Stimulated activated naive CD4-positive, alpha-beta T cell treated with Interleukin-2 at 50 U/mL for 16 hours (primary cell): Measurements from ENCODE around the gene SNUPN.

Experiments
- DNase-seq: peaks from one replicate; lab custom pipeline; 2025; lab: John Stamatoyannopoulos, UW

Gene SNUPN

GRCh38 chr15:75654201-75654907 lies 28.8 kb upstream of the SNUPN start:
- no peak for DNase-seq

DNA sequence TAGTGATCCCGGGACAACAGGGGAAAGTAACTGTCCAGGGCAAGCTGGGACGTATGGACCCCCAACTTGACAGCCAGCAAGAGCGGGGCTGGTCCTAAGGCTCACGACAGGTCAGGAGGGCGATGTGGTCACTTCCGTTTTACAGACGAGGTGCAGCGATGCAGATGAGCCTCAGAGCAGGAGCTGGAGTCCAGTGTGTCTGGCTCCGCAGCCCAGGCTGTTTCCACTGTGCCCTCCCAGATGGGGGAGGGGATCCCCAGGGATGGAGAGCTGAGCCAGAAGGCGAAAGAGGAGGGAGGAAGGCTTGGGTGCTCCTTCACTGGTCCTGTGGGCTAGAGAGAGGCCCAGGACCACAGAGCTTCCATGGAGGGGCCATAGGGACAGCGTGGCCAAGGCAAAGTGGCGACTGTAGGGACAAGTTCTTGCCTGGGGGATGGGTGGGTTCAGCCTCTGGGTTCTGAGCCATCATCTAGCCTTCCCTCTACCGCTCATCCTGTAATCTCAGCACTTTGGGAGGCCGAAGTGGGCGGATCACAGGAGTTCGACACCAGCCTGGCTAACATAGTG lies 27.9 kb upstream of the SNUPN start:
- no peak for DNase-seq

- no peak for DNase-seq
Measured at GRCh38 chr15:75651810-75652543, 26.5 kb upstream of the SNUPN start.

DNA sequence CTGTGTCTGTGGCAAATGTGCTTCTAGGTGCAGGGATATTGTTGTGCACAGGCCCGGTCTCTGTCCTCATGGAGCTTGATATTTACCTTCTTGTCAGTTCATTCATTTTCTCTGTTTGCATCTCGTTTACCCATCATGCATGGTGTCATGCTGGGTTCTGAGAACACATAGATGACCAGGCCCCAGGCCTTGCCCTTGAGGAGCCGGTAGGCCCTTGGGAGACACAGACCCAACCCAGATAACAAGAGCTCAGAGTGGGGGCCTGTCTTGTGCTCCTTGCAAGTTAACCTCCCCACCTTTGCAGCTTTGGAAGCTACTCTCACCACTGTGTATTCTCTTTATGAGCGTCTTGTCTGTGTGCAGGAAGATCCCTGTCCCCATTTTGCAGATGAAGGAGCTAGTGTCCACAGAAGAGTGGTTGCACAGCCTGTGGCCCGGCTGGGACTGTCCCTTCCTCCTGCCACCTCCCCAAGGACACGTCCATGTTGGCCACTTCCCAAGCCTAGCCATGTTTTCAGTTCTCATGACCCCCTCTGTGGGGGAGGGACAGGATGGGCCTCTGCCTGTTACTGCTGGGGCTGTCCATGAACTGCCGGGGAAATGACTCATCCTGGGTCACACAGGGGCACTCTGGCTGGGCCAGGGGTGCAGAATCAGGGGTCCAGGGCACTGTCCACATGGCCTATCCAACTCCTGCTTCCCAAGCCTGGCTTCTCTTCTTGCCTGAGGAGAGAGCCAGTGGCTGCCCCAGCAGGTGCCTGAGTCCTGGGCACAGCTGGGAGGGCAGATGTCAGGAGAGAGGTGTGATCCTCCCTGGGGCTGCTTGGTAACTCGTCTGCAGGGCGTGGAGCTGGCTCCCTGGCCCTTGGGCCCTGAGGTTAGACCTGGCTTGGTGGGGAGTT lies 25.6 kb upstream of the SNUPN start:
- no peak for DNase-seq

GRCh38 chr15:75649848-75650247 lies 24.3 kb upstream of the SNUPN start:
- no peak for DNase-seq

GRCh38 chr15:75649045-75649761 lies 23.7 kb upstream of the SNUPN start:
- no peak for DNase-seq

- peak; percentile 5 for DNase-seq
Measured at GRCh38 chr15:75648156-75649000, 22.9 kb upstream of the SNUPN start.

DNA sequence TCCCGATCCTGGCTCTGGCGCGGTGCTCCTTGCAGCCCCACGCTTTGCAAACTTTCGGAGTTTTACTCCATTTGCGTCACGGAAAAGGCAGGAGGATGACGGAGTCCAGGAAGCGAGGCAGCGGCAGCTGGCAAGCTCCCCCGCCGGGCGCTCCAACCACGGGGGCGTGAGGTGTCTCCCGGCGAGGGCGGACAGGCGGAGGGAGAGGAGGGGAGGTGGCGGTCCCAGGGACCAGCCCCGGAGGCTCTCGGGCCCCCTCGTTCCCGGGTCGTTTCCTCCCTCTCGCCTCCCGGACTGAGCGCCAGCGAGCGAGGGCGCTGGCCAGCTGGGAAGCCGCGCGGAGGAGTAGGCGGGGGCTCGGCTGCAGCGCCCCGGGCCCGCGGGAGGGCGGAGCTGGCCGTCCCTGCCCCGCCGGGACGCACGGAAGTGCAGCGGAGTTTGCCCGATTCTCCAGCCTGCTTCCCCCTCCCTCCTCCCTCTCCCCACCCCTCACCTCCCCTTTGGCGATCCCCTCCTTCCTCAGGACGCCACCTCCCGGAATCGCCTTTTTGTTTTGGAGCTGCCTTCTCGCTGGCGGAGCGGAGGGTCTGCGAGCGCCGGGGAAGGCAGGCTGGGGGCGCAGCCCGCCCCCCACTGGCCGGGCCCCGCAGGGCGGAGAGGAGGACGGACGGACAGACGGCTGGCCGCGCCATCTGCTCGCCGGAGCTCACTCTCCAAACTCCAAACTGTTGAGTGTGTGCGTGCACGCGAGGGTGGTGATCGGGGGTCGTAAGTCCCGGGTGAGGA lies 22.0 kb upstream of the SNUPN start, which contains the start of gene SNX33:
Gene SNX33 (plus strand): TSS at position 543 of the 786 bp plus-strand sequence. CDS start 1,191 bp downstream, outside the sequence.
- DNase-seq, result peak; percentile 56

DNA sequence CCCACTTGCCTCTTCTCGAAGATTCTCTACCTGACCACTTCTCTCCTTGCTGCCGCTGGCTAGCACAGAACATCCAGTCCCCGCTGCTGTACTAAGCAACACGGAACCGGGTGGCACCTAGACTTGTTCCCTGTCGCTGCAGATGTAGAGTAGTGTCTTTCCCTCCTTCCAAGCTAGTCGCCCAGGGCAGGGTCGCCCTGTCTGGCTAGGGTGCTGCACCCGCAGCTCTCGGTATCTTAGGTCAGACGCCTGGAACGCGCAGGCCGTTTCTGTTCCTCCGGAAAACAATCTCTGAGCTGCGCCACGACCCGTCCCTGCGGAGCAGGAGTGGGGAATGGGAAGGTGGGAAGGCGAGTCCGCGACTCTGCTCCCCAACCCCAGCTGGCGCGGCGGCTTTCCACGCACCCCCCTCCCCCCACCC lies 21.4 kb upstream of the SNUPN start:
- DNase-seq, result no peak

- DNase-seq, result no peak
Measured at GRCh38 chr15:75646112-75646943, 20.8 kb upstream of the SNUPN start.

- DNase-seq, result no peak
Measured at GRCh38 chr15:75644376-75644775, 18.9 kb upstream of the SNUPN start.

GRCh38 chr15:75641603-75642002 lies 16.1 kb upstream of the SNUPN start:
- no peak for DNase-seq

DNA sequence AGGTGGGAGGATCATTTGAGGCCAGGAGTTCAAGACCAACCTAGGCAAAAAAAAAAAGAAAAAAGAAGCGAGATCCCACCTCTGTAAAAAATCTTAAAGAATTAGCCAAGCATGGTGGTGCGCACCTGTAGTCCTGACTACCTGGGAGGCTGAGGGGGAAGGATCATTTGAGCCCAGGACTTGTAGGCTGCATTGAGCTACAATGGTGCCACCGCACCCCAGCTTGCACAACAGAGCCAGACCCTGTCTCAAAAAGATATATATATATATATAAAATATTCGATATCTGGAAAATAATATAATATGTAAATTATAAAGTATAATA lies 15.6 kb upstream of the SNUPN start:
- DNase-seq, result no peak

DNA sequence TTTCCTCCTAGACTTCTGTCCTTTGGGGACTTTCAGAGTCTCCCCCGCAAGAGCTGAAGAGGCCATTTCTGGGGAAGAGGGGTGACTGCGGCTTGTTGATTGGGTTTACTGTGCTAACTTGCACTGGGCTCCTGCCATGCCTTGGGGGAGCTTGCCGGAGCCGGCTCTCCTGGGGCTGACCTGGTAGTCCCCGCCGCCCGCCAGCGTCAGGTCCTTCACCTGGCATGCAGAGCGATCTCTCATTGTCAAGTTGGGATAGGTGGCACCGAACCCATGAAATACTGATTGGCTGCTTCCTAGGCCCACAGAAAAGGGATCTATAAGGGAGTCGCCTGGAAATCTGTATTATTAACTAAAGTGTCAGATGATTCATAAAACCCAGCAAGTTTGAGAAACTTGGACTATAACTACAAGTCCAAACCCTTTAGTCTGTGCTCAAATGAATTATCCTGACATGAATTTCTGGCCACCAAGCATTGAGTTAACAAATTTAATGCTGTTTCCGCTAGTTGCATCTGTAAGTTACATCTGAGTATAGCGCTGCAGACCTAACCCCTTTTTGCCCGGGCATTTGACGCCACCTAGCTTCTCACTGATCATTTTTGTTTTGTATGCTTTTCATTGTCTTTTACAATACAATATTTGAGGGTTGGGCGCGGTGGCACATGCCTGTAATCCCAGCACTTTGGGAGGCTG lies 15.1 kb upstream of the SNUPN start:
- peak; percentile 50 for DNase-seq

DNA sequence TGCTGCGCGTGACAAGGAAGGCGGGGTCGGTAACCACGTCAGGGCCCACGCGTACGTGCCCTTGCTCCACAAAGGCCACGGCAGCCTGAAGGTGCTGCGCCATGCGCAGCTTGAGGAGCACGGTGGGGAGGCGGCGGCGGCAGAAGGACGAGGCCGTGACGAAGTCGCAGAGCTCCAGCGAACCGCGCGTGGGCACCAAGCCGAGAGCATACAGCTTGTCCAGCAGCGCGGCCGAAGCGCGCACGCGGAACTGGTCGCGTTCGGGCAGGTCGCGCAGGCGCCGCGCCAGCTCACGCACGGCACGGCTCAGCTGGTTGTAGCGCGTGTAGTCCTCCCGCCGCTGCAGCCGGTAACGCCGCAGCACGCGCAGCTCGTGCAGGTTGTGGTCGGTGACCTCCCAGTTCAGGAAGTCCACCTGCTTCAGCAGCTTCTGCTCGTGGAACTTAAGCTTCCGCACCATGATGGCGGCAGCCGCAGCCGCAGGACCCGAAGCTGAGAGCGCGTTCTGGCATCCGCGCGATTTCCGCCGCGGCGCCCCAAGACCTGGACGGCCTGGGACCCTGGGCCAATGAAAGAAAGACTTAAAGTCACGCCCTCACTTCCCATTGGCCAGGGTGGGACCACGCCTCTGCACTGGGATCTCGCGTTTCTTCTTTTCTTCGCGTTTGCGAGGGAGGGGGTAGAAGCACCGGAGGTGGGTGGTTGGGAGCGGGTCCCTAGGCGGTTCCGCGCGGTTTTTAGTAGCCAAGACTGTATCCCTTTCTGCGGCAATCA lies 14.4 kb upstream of the SNUPN start, which contains the start of gene IMP3:
Gene IMP3 (minus strand): TSS at position 516 of the 774 bp plus-strand sequence. CDS start 56 bp downstream, at position 460.
- DNase-seq, result peak; percentile 93

- no peak for DNase-seq
Measured at GRCh38 chr15:75639191-75639708, 13.7 kb upstream of the SNUPN start.
